Neural crest cell (in vitro differentiated cells): ENCODE measurements around the gene VWA3A. TPM values are rescaled to one million over a fixed set of nuclear protein-coding genes. Genes with fewer than 3 reads are reported as not detected.
"Not testable (repeated sequence)": the region's sequence is repeated elsewhere in the genome, so short reads cannot be mapped to it uniquely, and the experiment has no call there.

Source experiments
- DNase-seq: peaks from one replicate; pipeline ENCODE4 v3.0.0; 2021; ENCODE audit warnings: low read depth, mixed read lengths, low spot score
- H3K27ac Mint-ChIP-seq: one replicate; pipeline ENCODE4 v1.8.0; 2021; ENCODE audit warnings: mild to moderate bottlenecking, mixed read lengths; ENCODE audit not compliant: unreplicated experiment
- H3K27me3 Mint-ChIP-seq: 2 replicates; pipeline ENCODE4 v1.8.0; 2021; ENCODE audit warnings: low read depth, mild to moderate bottlenecking, mixed read lengths
- H3K36me3 Mint-ChIP-seq: 2 replicates; pipeline ENCODE4 v1.8.0; 2021; ENCODE audit warnings: low read depth, mild to moderate bottlenecking, mixed read lengths
- H3K4me1 Mint-ChIP-seq: 2 replicates; pipeline ENCODE4 v1.8.0; 2021; ENCODE audit warnings: mixed read lengths
- H3K4me3 Mint-ChIP-seq: one replicate; pipeline ENCODE4 v1.8.0; 2021; ENCODE audit warnings: mild to moderate bottlenecking, mixed read lengths
- H3K9me3 Mint-ChIP-seq: 2 replicates; pipeline ENCODE4 v1.8.0; 2021; ENCODE audit warnings: mixed read lengths
- CTCF ChIP-seq: fragments of 200-600 bp; sonication (generic); conservative IDR thresholded peaks from 2 replicates; pipeline ENCODE4 v1.5.0; 2021; ENCODE audit warnings: antibody characterized with exemption, mild to moderate bottlenecking
- total RNA-seq: library from RNA; stranded (reverse); gene quantifications from 2 replicates; pipeline ENCODE4 v1.2.1, GENCODE V29; 2021

The VWA3A gene
- total RNA-seq, 1 donor from 2014 or later, result not detected

DNA sequence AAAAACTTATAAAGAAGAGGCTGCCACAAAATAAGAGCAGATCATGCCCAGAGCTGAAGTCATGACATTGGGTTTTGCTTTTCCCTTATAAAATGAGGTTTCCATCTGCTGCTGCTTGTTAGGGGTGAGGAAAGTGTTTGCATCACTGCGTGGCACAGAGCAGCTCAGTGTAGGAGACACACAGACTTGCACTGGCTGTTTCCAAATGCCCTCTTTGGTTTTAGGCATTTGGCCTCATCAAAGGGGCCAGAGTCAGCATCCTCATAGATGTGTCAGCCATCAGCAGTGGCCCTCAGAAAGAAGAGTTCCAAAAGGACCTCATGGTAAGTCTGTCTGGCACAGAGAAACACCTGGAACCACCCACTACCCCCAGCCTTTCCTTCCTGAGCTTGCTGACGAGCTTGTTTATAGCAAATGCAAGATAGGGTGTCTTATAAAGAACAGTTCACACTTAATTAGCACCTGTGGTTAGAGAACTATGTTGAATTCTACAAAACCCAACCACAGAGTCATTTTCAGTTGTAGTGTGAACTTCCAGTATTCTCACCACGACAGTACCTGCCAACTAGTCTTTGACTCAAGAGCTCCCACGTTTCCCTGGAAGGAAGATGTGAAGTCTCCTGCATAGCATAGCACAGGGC is 17.0 kb downstream of the VWA3A start:
- no peak overlapping the region for H3K27ac Mint-ChIP-seq
- DNase-seq, result no peak
- no peak overlapping the region for H3K4me3 Mint-ChIP-seq
- H3K36me3 Mint-ChIP-seq, result no peaks in the 10 kb centered on the region
- peaks cover 48% of the 10 kb centered on the region for H3K27me3 Mint-ChIP-seq
- no peaks in the 10 kb centered on the region for H3K4me1 Mint-ChIP-seq
- no peak for TF ChIP-seq CTCF
- H3K9me3 Mint-ChIP-seq, result no peaks in the 10 kb centered on the region

DNA sequence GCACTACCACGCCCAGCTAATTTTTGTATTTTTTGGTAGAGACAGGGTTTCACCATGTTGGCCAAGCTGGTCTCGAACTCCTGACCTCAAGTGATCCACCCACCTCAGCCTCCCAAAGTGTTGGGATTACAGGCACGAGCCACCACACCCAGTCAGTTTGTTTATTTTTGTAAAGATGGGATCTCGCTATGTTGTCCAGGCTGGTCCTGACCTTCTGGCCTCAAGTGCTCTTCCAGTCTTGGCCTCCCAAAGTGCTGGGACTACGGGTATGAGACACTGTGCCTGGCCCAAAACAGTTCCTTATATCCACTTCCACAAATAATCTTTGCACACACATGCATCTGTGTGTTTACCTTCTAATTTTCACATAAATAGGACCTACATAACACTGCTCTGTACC is 19.3 kb downstream of the VWA3A start:
- H3K4me1 Mint-ChIP-seq, H3K36me3 Mint-ChIP-seq, H3K27ac Mint-ChIP-seq, H3K4me3 Mint-ChIP-seq, H3K9me3 Mint-ChIP-seq, DNase-seq: not testable (repeated sequence)
- peaks cover 44% of the 10 kb centered on the region for H3K27me3 Mint-ChIP-seq

DNA sequence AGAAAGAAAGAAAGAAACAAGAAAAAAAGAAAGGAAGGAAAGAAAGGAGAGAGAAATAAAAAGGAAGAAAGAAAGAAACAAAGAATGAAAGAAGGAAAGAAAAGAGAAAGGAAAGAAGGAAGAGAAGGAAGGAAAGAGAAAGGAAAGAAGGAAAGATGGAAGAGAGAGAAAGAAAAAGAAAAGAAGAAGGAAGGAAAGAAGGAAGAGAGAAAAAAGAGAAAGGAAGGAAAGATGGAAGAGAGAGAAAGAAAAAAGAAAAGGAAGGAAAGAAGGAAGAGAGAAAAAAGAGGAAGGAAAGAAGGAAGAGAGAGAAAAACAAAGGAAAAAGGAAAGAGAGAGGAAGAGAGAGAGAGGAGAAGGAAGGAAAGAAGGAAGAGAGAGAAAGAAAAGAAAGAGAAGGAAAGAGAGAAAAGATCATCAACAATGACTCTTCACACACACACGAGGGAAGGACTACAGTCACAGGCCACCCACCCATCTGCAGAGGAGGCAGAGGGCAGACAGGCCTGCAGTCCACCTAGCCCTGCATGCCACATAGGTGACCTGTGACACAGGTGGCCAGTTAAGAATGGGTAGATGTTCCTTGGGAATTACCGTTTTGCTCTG is 23.9 kb downstream of the VWA3A start:
- H3K27ac Mint-ChIP-seq, result no peak overlapping the region
- no peaks in the 10 kb centered on the region for H3K9me3 Mint-ChIP-seq
- no peak for TF ChIP-seq CTCF
- H3K4me3 Mint-ChIP-seq, result no peak overlapping the region
- H3K4me1 Mint-ChIP-seq, result no peaks in the 10 kb centered on the region
- peaks cover 11% of the 10 kb centered on the region for H3K27me3 Mint-ChIP-seq
- DNase-seq, result no peak
- no peaks in the 10 kb centered on the region for H3K36me3 Mint-ChIP-seq

- TF ChIP-seq CTCF, result no peak
- Mint-ChIP-seq H3K9me3 (no peaks in the 10 kb centered on the region), H3K36me3 (no peaks in the 10 kb centered on the region), H3K4me3 (no peak overlapping the region), H3K27ac (no peak overlapping the region), H3K4me1 (no peaks in the 10 kb centered on the region), H3K27me3 (peaks cover 16% of the 10 kb centered on the region)
- DNase-seq, result no peak
Measured at GRCh38 chr16:22117609-22118008, 25.3 kb downstream of the VWA3A start.

GRCh38 chr16:22120440-22120839 is 28.1 kb downstream of the VWA3A start:
- Mint-ChIP-seq H3K4me1 (no peaks in the 10 kb centered on the region), H3K4me3 (no peak overlapping the region), H3K27me3 (peaks cover 23% of the 10 kb centered on the region), H3K27ac (no peak overlapping the region), H3K36me3 (no peaks in the 10 kb centered on the region), H3K9me3 (no peaks in the 10 kb centered on the region)
- no peak for TF ChIP-seq CTCF
- DNase-seq, result no peak

GRCh38 chr16:22122239-22122638 is 29.9 kb downstream of the VWA3A start:
- Mint-ChIP-seq H3K36me3 (no peaks in the 10 kb centered on the region), H3K9me3 (no peaks in the 10 kb centered on the region), H3K4me3 (no peak overlapping the region), H3K27ac (no peak overlapping the region), H3K4me1 (no peaks in the 10 kb centered on the region), H3K27me3 (peaks cover 27% of the 10 kb centered on the region)
- no peak for TF ChIP-seq CTCF
- no peak for DNase-seq
